ENCODE data around the gene TMEM130.

- TF ChIP-seq POLR2A (IDR thresholded peaks at IDR 0.05) = no peak
- TF ChIP-seq, protein P1, sequence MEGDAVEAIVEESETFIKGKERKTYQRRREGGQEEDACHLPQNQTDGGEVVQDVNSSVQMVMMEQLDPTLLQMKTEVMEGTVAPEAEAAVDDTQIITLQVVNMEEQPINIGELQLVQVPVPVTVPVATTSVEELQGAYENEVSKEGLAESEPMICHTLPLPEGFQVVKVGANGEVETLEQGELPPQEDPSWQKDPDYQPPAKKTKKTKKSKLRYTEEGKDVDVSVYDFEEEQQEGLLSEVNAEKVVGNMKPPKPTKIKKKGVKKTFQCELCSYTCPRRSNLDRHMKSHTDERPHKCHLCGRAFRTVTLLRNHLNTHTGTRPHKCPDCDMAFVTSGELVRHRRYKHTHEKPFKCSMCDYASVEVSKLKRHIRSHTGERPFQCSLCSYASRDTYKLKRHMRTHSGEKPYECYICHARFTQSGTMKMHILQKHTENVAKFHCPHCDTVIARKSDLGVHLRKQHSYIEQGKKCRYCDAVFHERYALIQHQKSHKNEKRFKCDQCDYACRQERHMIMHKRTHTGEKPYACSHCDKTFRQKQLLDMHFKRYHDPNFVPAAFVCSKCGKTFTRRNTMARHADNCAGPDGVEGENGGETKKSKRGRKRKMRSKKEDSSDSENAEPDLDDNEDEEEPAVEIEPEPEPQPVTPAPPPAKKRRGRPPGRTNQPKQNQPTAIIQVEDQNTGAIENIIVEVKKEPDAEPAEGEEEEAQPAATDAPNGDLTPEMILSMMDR (IDR thresholded peaks at IDR 0.05) = no peak
- TF ChIP-seq EP300 (IDR thresholded peaks at IDR 0.05) = no peak
Observed at GRCh38 chr7:98892609-98893008, 22.8 kb upstream of the TMEM130 start.
